HG03280 (cell line): ENCODE data around the gene RBKS.
A peak's percentile ranks its signal among the peaks of the same experiment; 100 is the strongest.

ENCODE experiments used
- ATAC-seq: cut with Tn5 transposase; IDR thresholded peaks from one replicate; pipeline ENCODE4 v1.9.1; 2021; ENCODE audit warnings: mild to moderate bottlenecking, moderate library complexity; ENCODE audit not compliant: unreplicated experiment

Gene RBKS

GRCh38 chr2:27890146-27890923 lies at the start of gene RBKS, which contains the start of gene BABAM2:
TSS of gene RBKS (minus strand) at chr2:27890387. CDS start at chr2:27890345, 42 bp downstream.
TSS of gene BABAM2 (plus strand) at chr2:27890729. CDS start at chr2:27894557, 3,828 bp downstream.
- peak; percentile 68 for ATAC-seq

- no peak for ATAC-seq
These were observed 44.8 kb upstream of the RBKS start for GRCh38 chr2:27935026-27935425.

DNA sequence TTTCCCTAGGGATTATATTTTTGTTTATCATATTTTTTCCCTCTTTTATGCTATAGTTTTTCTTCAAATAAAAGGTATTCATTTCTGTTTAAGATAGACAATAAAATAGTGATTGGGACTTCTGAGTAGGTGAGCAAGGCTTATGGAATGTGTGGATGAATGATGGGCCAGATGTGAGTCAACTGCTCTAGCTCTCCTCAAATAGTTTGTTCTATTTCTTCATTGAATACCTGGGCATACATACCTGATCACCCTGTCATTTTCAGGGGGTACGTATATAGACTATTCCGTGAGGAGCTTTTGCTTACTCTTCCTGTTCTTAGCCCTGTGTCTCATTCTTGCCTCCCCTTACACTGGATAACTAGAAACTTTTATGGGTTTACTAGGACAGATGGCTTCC lies 42.2 kb upstream of the RBKS start:
- ATAC-seq = no peak

DNA sequence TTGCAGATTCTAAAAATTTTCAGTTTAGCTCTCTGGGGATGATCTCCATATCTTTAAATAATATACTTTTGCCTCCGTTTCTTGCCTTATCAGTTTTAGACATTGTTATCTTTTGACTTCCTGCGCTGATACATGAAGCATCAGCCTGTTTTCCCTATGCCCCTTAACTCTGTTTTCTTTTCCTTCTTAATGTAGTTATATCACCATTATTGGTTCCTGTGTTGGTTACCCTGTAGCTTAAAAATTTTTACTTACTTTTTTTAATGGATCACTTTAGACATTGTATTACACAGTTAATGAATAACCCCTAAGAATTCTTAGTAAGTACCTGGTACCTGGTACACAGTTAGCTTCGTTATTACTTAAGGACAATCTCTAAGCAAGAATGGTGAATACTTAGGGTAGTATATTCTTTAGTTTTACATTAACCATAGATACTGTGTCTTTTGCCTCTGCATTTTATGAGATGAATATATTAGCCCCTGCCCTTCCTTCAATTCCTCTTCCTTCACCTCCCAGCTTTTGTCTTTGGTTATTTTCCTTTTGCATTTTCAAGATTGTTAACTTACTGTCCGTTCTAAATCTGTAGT lies 41.3 kb upstream of the RBKS start:
- no peak for ATAC-seq

- no peak for ATAC-seq
These were observed 39.8 kb upstream of the RBKS start for GRCh38 chr2:27929916-27930486.

- no peak for ATAC-seq
These were observed 35.7 kb upstream of the RBKS start for GRCh38 chr2:27925766-27926472.

DNA sequence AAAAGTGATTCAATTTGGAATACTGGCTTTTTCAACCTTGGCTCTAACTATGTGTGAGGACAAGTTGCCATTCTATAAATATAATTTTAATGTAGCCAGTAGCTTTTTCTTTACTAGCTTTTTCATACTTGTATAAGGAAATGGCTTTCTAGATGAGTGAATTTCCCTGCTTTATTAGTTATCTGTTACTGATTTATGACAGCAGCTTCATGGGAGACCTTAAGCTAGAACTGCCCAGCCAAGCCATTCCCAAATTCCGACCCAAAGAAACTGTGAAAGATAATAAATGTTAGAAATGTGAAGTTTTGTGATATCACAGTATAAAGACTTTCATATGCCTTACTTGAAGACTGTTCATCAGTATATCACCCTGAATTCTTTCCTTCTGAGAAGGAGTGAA lies 32.7 kb upstream of the RBKS start:
- no peak for ATAC-seq

- no peak for ATAC-seq
These were observed 31.8 kb upstream of the RBKS start for GRCh38 chr2:27921880-27922547.

DNA sequence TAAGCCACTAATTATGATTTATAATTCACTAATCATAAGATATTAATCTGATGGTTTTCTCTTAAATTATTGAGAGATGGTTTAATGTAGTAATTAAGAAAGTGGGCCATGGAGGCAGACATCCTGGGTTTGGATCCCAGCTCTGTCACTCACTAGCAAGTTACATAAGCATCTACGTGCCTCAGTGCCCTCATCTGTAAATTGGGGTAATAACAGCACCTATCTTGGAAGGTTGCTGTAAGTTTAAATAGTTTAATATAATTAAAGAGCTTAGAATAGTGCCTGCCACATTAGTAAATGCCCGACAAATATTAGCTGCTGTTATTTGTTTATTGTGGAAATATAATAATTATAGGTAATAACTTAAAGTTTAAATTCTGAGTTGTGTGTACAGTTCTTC lies 31.2 kb upstream of the RBKS start:
- ATAC-seq = no peak

- ATAC-seq = no peak
These were observed 30.1 kb upstream of the RBKS start for GRCh38 chr2:27920148-27920885.

GRCh38 chr2:27916293-27916995 lies 26.3 kb upstream of the RBKS start:
- ATAC-seq = no peak

DNA sequence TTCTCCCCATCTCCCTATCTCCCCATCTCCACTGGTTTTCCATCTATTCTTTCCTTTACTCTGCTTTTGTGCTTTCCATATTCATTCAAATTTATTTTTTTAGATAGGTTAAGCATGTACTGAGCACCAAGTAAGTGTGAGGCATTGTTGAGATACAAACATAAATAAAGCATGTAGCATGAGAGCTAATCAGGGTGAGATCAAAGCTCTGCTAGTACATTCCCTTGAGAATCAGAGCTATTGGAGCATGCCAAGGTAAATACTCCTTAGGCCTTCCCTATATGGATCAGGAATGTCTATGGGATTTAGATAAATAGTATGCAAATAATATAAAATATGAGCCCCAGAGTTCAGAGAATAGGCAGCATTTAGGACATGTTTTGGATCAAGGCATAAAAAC lies 25.7 kb upstream of the RBKS start:
- ATAC-seq = no peak

GRCh38 chr2:27915191-27915590 lies 25.0 kb upstream of the RBKS start:
- ATAC-seq = no peak

DNA sequence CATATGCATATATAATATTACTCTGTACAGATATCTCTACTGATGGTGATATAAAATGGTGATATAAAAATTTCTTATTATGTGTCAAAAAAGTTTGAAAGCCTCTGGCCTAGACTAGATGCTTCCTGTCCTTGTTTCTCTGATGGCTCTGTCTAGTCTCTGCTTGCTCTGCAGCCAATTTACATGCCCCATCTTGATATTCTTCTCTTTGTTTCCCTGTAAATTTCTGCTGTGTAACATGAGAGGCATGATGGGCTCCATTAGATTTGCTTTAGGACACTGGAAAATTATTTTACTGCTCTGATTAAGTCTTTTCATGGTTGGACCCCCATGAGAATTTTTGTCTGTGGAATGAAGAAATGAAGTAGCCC lies 24.6 kb upstream of the RBKS start:
- no peak for ATAC-seq

GRCh38 chr2:27914041-27914804 lies 24.0 kb upstream of the RBKS start:
- no peak for ATAC-seq

DNA sequence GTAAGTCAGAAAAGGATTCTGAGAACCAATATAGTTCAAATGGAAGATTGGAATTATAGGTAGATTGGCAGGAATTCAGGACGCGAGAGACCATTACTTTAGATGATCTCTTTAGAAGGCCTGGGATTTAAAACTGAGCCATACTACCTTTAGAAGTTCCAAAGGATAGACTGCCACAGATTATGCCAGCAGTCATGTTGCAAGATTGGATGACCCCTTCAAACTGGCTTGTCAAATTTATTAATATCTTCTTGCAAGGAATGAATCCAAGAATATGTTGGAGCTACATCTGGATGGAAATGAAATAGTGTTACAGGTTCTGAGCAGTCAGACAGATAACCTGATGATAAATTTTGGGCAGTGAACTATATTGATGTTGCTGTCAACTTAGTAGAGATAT lies 22.3 kb upstream of the RBKS start:
- ATAC-seq = no peak

- no peak for ATAC-seq
These were observed 21.4 kb upstream of the RBKS start for GRCh38 chr2:27911458-27912210.

- no peak for ATAC-seq
These were observed 19.7 kb upstream of the RBKS start for GRCh38 chr2:27909901-27910300.
